Astrocyte (in vitro differentiated cells and primary cell): ENCODE data around the gene ADGRB2.

Source experiments
- CTCF ChIP-seq: IDR thresholded peaks from 2 replicates; pipeline ENCODE4 v1.5.1; 2011; ENCODE audit warnings: low read depth, mild to moderate bottlenecking, inconsistent platforms, low read length, moderate library complexity; ENCODE audit not compliant: insufficient read depth
- EZH2 ChIP-seq: IDR thresholded peaks from 2 replicates; pipeline ENCODE4 v1.6.1; 2012; ENCODE audit warnings: mild to moderate bottlenecking, low read length, inconsistent platforms; ENCODE audit not compliant: insufficient read depth

- TF ChIP-seq EZH2 (no peak), CTCF (no peak)
Measured at GRCh38 chr1:31694964-31695313, 69.2 kb downstream of the ADGRB2 start.
